AG04449 (cell line): ENCODE data around the gene TWIST2.

ENCODE experiments used
- CTCF ChIA-PET: fragments of 350-600 bp; formaldehyde crosslinking; extraction: SDS; loops from one replicate; lab custom pipeline; 2021; ENCODE audit warnings: antibody characterized with exemption; lab: Yijun Ruan, JAX
- POLR2A ChIA-PET: fragments of 400-600, 350-600 bp; formaldehyde crosslinking; extraction: SDS; loops from one replicate; lab custom pipeline; 2020; ENCODE audit warnings: antibody characterized with exemption, inconsistent platforms; lab: Yijun Ruan, JAX
- DNase-seq: peaks from one replicate; pipeline ENCODE4 v3.0.0-alpha.2; 2010; ENCODE audit warnings: low read depth, low spot score
- H3K4me3 ChIP-seq: 2 replicates; pipeline ENCODE4 v1.5.1; 2011; ENCODE audit warnings: low read depth, mild to moderate bottlenecking, control low read depth, low read length
- CTCF ChIP-seq: IDR thresholded peaks from one replicate; pipeline ENCODE4 v1.5.1; 2011; ENCODE audit warnings: mild to moderate bottlenecking, moderate library complexity, low read length, control low read depth, inconsistent platforms; ENCODE audit not compliant: insufficient read depth; ENCODE audit errors: missing control alignments

TWIST2 gene

GRCh38 chr2:238851026-238851425, 3.1 kb downstream of the TWIST2 start:
- CTCF ChIA-PET, result interaction anchor here (0.9 to 2.3 kb wide), 6 partner anchors 12 to 338 kb away, joined by 3 to 13 read pairs (median 4); no protein-coding TSS in a partner anchor
- no peak for TF ChIP-seq CTCF
- H3K4me3 ChIP-seq, result peak overlapping the region; percentile 89
- DNase-seq, result no peak
- POLR2A ChIA-PET, result interaction anchor here (0.9 kb wide), 1 partner anchor 11 kb away, joined by 3 read pairs; no protein-coding TSS in a partner anchor

GRCh38 chr2:238851761-238852160, 3.9 kb downstream of the TWIST2 start:
- POLR2A ChIA-PET, result interaction anchor here (0.9 kb wide), 1 partner anchor 10 kb away, joined by 3 read pairs; no protein-coding TSS in a partner anchor
- CTCF ChIA-PET, result interaction anchor here (1.0 to 2.3 kb wide), 4 partner anchors 23 to 339 kb away, joined by 3 to 13 read pairs (median 4); no protein-coding TSS in a partner anchor
- no peak for TF ChIP-seq CTCF
- peak overlapping the region; percentile 89 for H3K4me3 ChIP-seq
- no peak for DNase-seq

- POLR2A ChIA-PET, result no interaction called here
- CTCF ChIA-PET, result interaction anchor here (1.0 to 1.4 kb wide), 2 partner anchors 67 to 340 kb away, joined by 3 to 6 read pairs; no protein-coding TSS in a partner anchor
- H3K4me3 ChIP-seq, result peak overlapping the region; percentile 89
- TF ChIP-seq CTCF, result no peak
- DNase-seq, result no peak
Measured at GRCh38 chr2:238852206-238852869, 4.5 kb downstream of the TWIST2 start.

GRCh38 chr2:238853218-238853617, 5.3 kb downstream of the TWIST2 start:
- peak overlapping the region; percentile 52 for H3K4me3 ChIP-seq
- ChIA-PET CTCF (interaction anchor here (1.0 to 1.8 kb wide), 3 partner anchors 68 to 482 kb away, joined by 4 to 6 read pairs (median 5); no protein-coding TSS in a partner anchor), POLR2A (interaction anchor here (1.0 kb wide), 1 partner anchor 10 kb away, joined by 6 read pairs; no protein-coding TSS in a partner anchor)
- DNase-seq, result no peak
- no peak for TF ChIP-seq CTCF

- TF ChIP-seq CTCF, result no peak
- no peak for DNase-seq
- ChIA-PET CTCF (interaction anchor here (1.0 to 1.8 kb wide), 5 partner anchors 9 to 483 kb away, joined by 3 to 6 read pairs (median 4); no protein-coding TSS in a partner anchor), POLR2A (interaction anchor here (0.9 to 1.1 kb wide), 3 partner anchors 10 to 30 kb away, joined by 3 to 6 read pairs (median 4); no protein-coding TSS in a partner anchor)
- peak overlapping the region; percentile 52 for H3K4me3 ChIP-seq
Measured at GRCh38 chr2:238853721-238854120, 5.8 kb downstream of the TWIST2 start.

- no peak for TF ChIP-seq CTCF
- POLR2A ChIA-PET, result interaction anchor here (0.7 to 1.1 kb wide), 5 partner anchors 9 to 94 kb away, joined by 3 to 6 read pairs (median 4); no protein-coding TSS in a partner anchor
Measured at GRCh38 chr2:238854246-238854645, 6.4 kb downstream of the TWIST2 start.

More at GRCh38 chr2:238854246-238854645, 6.4 kb downstream of the TWIST2 start:
- peak overlapping the region; percentile 52 for H3K4me3 ChIP-seq
- CTCF ChIA-PET, result interaction anchor here (1.0 to 1.8 kb wide), 7 partner anchors 9 to 483 kb away, joined by 3 to 6 read pairs (median 4); no protein-coding TSS in a partner anchor
- DNase-seq, result no peak
